HEK293T (cell line): Measurements from ENCODE around the gene ANP32E.
"Not testable (repeated sequence)": the region's sequence is repeated elsewhere in the genome, so short reads cannot be mapped to it uniquely, and the experiment has no call there.

ENCODE experiments used
- SP1 ChIP-seq: fragments of 450-650 bp; IDR thresholded peaks from 2 replicates; pipeline ENCODE4 v1.6.1; 2017
- ZNF384 ChIP-seq: fragments of 450-650 bp; IDR thresholded peaks from 2 replicates; pipeline ENCODE4 v1.6.1; 2016

GRCh38 chr1:150237176-150237575, 1.3 kb upstream of the ANP32E start:
- not testable (repeated sequence) for TF ChIP-seq ZNF384, SP1
